ENCODE measurements around the gene PLA2R1.

GRCh38 chr2:160006475-160006874, 55.9 kb downstream of the PLA2R1 start:
- TF ChIP-seq CTCF (IDR thresholded peaks at IDR 0.05; ENCODE audit: insufficient read depth, low read length, poor library complexity, severe bottlenecking) (no peak), EZH2phosphoT487 (conservative IDR thresholded peaks at IDR 0.05; ENCODE audit: low read length) (no peak)
